KBM-7 (cell line): Measurements from ENCODE around the gene PARD3.

Experiments used
- DNase-seq: peaks from one replicate; pipeline ENCODE4 v3.0.0-alpha.2; 2015
- in situ Hi-C: fragments of 300-500 bp; cut with MboI; formaldehyde crosslinking; loops from 2 replicates; pipeline ENCODE4 v1.14.3; 2020; ENCODE audit warnings: low sequenced_read_pairs, low pct_unique_long_range_greater_than_20kb, mixed read lengths

Gene PARD3

DNA sequence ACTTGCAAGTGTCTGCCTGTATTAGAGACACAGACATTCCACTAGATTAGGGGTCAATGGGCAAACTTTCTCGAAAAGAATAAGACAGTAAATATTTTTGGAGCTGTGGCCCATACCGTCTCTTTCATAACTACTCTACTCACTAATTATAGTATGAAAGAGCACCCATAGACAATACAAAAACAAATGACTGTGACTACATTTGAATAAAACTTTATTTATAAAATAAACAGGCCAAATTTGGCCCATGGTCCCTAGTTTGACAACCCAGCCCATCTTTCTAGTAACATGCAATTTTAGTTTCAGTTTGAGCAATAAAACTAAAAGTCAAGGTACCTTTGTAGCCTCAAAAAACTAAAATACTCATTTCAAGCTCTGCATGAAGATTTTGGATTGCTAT is 294.6 kb downstream of the PARD3 start:
- DNase-seq = no peak
- in situ Hi-C loops = no loop called here

- in situ Hi-C loops = no loop called here
- no peak for DNase-seq
Observed at GRCh38 chr10:34520084-34520483, 295.0 kb downstream of the PARD3 start.

DNA sequence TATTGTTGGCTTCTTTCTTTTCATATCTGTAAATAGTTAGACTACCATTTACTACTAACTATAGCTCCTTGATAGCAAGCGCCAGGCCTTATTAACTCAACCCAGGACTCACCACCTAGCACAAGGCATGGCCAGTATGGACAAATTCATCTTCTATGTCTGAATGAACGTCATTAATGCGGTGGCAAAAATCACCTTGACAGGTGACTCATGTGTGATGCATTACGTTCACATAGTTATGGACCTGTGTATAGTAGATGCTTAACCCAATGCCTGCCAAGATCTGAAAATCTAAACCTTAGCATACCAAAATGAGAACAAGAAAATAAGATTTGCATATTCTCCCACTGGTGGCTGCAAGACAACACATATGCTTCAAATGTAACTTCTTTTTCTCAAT is 300.8 kb downstream of the PARD3 start:
- in situ Hi-C loops = no loop called here
- no peak for DNase-seq

- in situ Hi-C loops = no loop called here
- DNase-seq = no peak
Observed at GRCh38 chr10:34513636-34514035, 301.5 kb downstream of the PARD3 start.

DNA sequence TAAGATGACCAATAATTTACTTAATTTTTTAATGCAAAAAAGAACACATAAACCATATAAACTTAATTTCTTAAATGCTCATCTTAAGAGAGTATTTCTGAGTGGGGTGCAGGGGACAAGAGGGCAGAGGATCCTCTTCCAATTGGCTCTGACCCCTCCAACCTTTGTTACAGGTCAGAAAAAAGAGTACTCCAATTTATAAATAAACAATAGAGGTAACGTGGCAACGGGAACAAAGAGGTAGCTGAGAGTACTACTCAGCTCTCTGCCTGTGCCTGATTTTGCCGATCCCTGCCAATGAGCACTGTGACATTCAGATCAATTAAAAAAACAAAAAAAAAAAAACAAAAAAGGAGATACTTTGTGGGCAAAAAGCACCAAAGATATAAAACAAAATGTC is 307.9 kb downstream of the PARD3 start:
- in situ Hi-C loops = no loop called here
- DNase-seq = no peak

DNA sequence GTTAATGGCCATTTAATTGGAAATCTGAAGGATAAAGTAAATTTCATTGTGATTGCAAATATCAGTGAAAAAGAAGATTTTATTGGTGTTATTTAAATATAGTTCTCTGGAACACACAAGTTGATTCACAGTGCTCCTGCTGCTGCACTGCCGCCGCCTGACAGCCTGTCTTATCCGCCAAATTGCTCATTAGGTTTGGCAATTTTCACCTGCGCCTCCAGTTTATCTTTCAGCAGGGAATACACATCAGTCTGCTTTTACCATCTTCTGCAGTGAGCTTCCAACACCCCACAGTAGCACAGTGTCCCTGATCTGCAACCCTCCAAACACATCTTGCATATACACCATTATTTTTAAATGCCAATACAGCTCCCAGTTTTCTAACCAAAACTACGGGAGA is 308.3 kb downstream of the PARD3 start:
- in situ Hi-C loops = no loop called here
- DNase-seq = no peak

DNA sequence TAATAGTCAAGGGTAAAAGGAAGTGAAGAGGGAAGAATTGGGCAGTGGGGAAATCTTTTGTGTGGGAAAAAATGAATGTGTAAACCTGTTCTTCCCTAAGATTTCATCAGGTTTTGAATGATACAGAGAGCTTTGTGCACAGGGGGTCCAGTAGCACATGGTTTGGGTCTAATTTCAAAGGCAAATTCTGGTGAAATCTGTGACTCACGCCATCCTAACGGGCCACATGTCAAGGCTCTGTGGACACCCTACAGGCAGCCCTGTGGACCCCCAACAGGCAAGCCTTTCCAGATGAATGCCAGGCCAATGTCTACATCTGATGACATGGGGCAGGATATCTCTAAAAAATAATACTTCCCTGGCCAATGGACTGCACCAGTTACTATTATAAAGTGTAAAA is 309.8 kb downstream of the PARD3 start:
- DNase-seq = no peak
- in situ Hi-C loops = no loop called here

GRCh38 chr10:34504534-34504933 is 310.6 kb downstream of the PARD3 start:
- in situ Hi-C loops = no loop called here
- no peak for DNase-seq

DNA sequence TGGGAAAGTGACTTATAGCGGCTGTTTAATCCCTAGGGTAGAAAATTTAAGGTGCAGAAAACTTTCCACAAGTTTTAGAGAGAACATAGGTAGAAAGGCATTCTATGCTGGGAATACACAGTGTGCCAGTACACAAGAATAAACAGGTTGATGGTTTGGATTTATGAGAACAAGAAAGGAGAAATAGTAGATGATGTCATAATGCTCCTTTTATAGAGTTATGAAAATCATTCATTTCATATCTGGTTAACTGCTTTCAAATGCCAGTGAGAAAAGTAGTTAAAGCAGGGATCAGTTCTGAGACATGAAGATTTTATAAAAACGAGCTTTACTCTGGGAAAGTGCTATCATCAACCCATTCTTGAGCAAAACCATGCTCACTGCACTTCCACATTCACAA is 311.4 kb downstream of the PARD3 start:
- DNase-seq = no peak
- in situ Hi-C loops = no loop called here

DNA sequence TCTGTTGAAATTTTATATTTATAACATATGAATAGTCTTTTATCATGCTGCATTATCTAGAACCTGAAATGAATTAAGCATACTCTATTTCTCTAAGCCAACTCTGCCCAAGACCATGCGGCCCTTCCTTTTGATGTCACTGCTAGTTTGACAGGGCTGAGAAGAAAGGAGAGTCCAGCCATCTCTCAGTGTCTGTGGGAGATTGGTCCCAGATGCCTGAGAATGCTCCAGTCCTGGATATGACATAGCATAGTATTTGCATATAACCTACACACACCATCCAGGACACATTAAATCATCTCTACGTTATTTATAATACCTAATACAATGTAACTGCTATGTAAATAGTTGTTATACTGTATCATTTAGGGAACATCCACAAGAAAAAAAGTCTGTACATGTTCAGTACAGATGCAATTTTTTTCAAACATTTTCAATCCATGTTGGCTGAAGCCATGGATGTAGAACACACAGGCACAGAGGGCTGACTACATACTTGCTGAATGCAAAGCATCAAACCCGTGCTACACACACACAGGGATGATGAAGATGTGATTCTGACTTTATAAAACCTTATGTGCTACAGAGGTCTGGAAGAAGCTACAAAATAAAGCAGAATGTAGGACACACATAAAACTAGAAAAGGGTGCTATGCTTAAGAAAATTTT is 315.4 kb downstream of the PARD3 start:
- no peak for DNase-seq
- in situ Hi-C loops = no loop called here

DNA sequence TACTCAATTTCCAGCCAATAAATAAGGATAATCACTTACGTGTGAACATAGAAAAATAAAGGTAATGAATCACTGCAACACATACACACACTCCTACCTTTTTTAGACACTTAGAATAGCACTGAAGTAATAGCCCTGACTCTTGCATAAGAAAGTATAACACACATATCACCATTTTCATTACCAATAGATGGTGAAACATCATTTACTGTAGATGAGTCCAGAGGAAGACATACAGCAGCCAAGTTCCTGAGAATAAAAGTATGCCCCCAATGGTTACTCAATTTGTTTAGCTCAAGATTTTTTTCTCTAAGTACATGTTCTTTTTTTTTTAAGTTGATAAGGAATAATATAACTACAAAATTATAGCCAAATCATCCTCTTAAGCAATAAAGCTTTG is 316.3 kb downstream of the PARD3 start:
- in situ Hi-C loops = no loop called here
- no peak for DNase-seq

GRCh38 chr10:34495938-34496337 is 319.2 kb downstream of the PARD3 start:
- no peak for DNase-seq
- in situ Hi-C loops = no loop called here

- DNase-seq = no peak
- in situ Hi-C loops = no loop called here
Observed at GRCh38 chr10:34494012-34494411, 321.1 kb downstream of the PARD3 start.

DNA sequence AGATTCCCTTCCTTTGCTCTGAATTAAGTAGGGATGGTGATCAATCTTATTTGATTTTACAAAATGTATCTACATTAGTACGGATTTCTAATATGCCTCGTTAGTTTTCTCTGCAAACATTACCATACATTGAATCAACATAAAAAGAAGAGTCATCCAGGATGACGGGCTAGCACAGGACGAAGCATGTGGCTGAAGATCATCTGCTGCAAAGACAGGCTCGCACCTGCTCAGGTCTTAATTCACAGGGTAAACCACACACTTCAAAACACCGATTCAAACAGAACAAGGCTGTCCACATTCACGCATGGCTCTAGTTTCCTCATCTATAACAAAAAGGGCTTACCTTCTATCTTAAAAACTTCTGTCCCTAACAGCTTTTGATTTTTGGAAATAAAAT is 323.0 kb downstream of the PARD3 start:
- no peak for DNase-seq
- in situ Hi-C loops = no loop called here

DNA sequence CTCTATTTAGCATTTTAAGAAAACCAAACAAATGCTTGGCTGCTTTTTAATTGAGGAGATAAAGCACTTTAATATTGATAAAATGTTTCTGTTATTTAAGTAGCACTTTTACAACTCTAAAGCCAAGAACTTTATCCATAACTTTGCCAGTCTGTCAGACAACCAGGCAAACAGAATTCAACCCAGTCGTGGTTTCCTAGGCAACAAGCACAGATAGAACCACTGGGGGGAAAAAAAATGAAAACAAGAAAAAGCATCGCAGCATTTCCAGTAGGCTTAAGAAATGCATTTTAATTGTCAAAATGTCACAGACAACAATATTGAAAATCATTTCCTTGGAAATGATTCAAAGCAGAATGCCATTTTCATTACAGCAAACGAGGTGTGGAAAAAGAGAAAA is 323.4 kb downstream of the PARD3 start:
- no peak for DNase-seq
- in situ Hi-C loops = no loop called here

DNA sequence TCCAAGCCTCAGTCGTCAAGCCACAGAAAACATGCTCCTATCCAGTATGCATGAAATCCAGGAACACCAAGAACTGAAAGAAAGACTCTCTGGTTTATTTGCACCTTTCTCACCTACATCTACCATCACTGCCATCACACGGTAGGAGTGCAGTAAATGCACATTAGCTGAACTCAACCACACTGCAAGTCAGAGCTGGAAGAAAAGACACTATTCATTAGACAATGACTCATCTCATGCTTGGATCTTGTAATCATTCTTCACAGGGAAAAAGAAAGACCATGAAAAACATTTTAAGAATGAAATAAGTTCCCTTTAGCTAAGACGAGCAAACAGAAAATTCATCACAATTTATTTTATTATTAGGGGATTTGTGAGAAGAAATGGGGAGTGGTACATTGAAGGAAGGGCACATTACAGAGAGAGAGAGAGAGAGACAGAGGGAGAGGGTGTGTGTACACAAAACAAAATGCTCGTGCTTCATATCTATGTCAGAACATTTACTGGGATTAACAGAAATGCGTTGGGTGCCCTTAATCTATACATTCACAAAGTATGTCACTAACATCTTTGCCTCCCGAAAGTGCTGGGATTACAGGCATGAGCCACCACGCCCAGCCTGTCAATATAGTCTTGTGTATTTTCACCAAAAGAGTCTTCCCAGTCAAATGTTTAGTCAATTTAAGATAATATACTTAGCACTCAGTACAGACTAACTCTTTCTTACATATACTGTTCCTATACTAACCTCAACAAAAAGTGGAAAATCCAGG is 324.9 kb downstream of the PARD3 start:
- no peak for DNase-seq
- in situ Hi-C loops = no loop called here

- DNase-seq = no peak
- in situ Hi-C loops = no loop called here
Observed at GRCh38 chr10:34489411-34489810, 325.7 kb downstream of the PARD3 start.

DNA sequence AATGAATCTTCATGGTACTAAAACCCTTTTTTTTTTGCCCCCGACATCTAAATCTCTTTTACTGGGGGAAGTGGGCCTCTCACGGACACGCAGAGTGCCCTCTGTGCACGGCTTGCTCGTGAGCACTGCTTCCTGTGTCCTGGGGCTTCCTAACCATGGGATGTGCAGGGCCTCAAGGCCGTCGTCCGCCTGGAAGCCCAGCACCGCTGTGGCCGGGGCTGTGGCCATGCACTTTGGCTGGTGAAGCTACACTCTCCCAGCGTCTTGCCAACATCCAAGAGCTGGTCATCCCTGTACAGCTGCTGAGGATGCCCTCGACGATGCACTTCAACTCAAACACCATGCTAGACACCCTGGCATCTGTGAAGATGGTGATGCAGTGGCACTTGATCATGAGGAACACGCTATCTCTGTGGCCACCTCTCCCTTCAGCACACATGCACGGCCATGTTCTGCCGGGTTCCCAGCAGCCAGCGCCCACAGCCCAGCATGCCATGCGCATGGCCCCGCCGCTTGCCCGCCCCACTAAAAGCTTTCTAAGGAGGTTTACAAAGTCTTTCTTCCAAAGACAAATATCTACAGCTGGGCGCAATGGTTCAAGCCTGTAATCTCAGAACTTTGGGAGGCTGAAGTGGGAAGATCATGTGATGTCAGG is 326.5 kb downstream of the PARD3 start:
- DNase-seq = no peak
- in situ Hi-C loops = no loop called here

DNA sequence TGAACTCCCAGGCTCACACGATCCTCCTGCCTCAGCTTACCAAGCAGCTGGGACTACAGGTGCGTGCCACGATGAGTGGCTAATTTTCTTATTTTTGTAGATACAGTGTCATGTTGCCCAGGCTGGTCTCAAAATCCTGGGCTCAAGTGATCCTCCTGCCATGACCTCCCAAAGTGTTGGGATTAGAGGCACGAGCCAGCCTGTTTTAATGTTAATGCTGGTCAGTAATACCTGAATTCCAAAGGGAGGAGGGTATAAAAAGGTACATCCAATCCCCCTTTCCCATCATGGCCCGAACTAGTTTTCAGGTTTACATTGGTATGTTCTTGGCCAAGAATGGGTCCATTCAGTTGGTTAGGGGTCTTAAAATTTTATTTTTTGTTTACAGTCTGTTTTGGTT is 329.1 kb downstream of the PARD3 start:
- in situ Hi-C loops = no loop called here
- no peak for DNase-seq

DNA sequence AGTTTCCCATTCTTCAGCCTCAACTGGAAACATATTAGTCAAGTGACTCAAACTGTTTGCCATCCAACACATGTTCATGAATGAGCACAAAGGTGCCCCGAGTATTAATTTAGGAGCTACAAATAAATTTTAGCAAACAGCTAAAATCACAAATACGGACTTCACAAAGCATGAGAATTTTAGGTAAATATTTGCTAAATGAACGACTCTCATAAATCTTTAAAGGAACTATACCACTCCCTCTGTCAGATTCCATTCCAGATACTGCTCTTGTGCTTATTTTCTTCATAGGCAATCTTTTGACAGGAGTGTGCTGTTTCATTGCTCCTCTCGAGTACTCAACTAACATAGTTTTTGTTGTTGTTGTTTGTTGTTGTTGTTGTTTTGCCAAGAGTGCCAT is 330.9 kb downstream of the PARD3 start:
- DNase-seq = no peak
- in situ Hi-C loops = no loop called here

- DNase-seq = no peak
- in situ Hi-C loops = no loop called here
Observed at GRCh38 chr10:34480345-34480744, 334.8 kb downstream of the PARD3 start.
